Umbilical cord (tissue), 2 donors: ENCODE data around the gene PADI1. TPM values are rescaled to one million over a fixed set of nuclear protein-coding genes. Genes with fewer than 3 reads are reported as not detected.

Source experiments
- DNase-seq: peaks from one replicate; pipeline ENCODE4 v3.0.0-alpha.2; 2015; ENCODE audit warnings: low spot score
- total RNA-seq: library from RNA; depleted of rRNA; stranded (reverse); fragments of >200 nt; gene quantifications from one replicate; pipeline ENCODE4 v1.2.3, GENCODE V29; 2014; ENCODE audit warnings: low replicate concordance; ENCODE audit not compliant: insufficient read depth

The PADI1 gene
- total RNA-seq, 1 donor from 2014 or later: 0.96 TPM

DNA sequence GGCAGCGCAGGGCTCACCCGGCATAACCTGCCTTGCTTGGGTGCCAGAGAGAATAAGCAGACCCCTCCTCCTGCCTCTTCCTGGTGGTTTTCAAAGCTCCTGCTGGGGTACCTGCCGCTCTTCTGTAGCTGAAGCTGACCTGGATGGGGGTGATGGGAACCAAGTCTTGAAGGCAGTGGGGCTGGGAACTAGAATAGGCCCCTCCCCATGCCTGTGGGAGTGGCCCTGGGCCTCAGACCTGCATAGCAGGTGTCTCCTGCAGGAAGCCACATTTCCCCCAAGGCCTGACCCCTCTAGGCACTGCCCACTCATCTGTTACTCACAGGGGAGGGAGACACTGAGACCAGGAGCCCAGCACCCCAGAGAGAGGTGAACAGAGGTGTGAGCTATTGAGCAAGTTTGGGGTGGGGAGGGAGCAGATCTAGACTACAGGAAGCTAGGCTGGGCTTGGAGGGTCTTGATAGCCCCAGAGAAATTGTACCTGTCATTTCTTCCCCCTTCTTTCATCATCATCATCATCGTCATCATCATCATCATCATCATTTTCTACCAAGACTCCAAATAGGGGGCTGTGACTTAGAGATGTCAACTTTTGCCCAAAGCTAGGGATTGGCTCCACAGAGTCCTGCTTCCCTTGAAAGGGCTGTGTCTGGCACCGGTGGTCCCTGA, 10.1 kb downstream of the PADI1 start:
- no peak for DNase-seq

- DNase-seq: no peak
Measured at GRCh38 chr1:17215545-17215890, 10.6 kb downstream of the PADI1 start.

GRCh38 chr1:17216078-17216477, 11.2 kb downstream of the PADI1 start:
- DNase-seq: no peak

- no peak for DNase-seq
Measured at GRCh38 chr1:17217607-17218006, 12.7 kb downstream of the PADI1 start.

GRCh38 chr1:17218939-17219338, 14.0 kb downstream of the PADI1 start:
- no peak for DNase-seq

GRCh38 chr1:17220287-17220686, 15.4 kb downstream of the PADI1 start:
- DNase-seq: no peak

DNA sequence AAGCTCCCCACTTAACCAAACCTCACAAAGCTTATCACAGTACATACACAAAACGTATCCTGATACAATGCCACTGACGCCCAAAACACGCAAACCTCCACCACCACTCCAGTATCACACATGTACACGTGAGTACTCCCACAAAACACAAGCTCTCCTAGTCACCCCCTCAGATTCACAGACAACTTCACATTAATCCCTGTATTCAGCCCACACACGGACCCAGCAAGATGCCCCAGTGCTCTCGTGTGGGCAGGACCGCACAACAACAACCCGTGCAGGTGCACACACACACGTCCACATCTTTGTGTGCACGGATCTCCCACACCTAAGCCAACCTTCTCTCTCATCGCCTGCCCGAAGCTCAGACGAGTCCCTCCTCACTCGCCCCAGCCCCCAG, 17.6 kb downstream of the PADI1 start:
- DNase-seq: no peak

DNA sequence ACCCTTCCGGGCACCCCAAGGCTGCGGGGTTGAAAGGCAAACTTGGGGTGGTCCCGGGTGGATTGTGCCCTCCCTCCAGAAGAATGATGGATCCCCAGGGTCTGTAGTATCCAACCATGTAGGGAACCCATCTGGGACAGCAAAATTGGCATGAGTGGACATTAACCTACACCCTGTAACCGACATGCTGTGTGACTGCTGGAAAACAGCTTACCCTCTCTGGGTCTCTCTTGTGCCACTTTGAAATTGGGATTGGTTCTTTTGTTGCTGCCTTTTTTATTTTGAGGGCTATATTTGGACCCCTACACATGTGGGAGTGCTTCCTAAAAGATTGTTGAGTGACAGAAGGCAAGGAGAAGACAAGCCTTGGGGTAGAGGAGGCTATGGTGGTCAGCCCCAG, 19.5 kb downstream of the PADI1 start:
- no peak for DNase-seq

GRCh38 chr1:17225140-17225539, 20.2 kb downstream of the PADI1 start:
- DNase-seq: no peak

DNA sequence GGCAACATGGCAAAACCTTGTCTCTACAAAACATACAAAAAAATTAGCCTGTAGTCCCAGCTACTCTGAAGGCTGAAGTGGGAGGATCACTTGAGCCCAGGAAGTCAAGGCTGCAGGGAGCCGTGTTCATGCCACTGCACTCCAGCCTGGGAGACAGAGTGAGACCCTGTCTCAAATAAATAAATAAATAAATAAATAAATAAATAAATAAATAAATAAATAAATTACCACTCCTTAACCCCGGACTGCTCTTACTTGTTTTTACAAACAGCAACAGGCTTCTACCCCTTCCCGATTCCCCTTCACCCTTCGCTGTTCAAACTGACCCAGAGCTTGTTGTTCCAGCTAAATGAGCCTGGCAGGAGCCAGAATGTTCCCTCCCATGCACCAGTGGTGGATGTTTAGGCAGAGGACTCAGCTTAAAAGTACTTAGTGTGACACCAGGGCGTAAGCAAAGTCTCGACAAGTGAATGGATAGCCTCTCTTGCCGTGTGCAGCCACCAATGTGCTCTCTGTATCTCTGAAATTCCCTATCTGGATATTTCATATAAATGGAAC, 22.5 kb downstream of the PADI1 start:
- DNase-seq: no peak

DNA sequence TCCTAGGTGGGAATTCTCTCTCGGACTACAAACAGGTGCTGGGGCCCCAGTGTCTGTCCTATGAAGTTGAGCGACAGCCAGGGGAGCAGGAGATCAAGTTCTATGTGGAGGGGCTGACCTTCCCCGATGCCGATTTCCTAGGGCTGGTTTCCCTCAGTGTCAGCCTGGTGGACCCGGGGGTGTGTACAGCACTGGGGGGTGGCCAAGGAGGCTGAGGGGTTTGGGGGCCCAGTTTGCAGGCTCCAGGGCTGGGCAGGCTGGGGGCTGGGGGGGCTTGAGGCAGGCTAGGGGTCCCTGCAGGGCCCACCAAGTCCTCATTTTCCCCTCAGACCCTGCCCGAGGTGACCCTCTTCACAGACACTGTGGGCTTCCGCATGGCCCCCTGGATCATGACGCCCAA, 23.7 kb downstream of the PADI1 start:
- no peak for DNase-seq

- no peak for DNase-seq
Measured at GRCh38 chr1:17229379-17229778, 24.5 kb downstream of the PADI1 start.

GRCh38 chr1:17230106-17230505, 25.2 kb downstream of the PADI1 start:
- DNase-seq: no peak

- no peak for DNase-seq
Measured at GRCh38 chr1:17230671-17231310, 25.9 kb downstream of the PADI1 start.

DNA sequence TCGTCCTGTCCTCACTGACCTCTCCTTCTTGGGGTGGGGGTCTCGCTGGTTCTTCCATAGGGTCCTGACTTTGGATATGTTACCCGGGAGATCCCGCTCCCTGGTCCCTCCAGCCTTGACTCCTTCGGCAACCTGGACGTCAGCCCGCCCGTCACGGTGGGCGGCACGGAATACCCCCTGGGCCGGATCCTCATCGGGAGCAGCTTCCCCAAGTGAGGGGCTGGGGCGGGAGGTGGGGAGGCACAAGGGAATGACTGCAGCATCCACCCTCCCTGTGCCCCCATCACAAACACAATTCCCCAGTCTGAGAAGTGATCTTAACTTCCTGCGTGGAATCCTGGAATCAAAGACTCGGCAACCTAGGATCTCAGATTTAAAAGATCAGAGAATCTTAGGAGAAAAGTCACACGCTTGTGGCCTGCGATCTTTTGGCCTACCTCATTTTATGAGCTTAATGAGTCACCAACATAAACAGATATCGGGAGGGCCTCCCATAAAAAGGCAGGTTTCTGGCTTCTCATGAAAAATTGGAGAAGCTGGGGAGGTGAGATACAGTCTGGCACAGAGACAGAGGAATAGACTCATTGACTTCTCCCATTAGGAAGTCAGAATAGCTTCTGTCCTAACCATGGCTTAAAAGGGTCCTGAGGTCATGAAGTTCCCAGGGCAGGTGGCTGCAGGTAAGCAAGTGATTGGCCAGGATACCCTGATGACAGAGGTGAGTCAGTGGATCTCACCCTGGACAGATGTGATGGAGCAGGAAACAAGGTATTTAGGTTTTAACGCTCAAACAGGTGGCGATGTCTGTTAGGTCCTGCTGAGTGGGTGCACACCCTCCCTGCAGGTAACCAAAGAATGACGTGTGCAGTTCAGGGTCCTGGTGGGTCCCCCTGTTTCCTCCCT, 28.1 kb downstream of the PADI1 start:
- peak; percentile 64 for DNase-seq

DNA sequence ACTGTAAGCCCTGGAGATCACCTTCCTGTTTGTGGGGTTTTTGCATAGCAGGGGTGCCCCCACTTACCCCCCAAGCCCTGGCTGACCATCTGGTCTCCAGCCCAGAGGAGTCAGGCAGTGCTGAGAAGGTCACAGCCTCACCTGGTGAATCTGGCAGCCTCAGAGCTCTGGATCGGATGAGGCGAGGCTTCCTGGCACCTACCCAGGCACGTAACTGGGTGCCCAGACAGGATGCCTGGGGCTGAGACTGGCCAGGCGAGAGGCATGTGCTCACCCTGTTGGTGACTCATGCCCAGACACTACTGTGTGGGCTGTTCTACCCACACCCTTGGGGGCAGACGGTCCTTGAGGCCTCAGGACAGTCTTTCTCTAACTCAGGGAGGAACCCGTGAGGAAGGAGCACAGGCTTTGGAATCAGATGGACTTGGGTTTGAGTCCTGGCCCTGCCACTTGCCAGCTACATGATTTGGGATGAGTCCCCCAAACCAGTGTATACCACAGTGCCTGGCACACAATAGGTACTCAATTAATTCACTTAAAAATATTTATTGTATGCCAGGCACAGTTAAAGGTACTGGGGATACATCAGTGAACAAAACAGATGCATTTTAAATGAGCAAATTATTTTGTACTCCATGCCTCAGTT, 28.9 kb downstream of the PADI1 start:
- DNase-seq: peak; percentile 51

GRCh38 chr1:17234405-17234804, 29.5 kb downstream of the PADI1 start:
- DNase-seq: no peak

DNA sequence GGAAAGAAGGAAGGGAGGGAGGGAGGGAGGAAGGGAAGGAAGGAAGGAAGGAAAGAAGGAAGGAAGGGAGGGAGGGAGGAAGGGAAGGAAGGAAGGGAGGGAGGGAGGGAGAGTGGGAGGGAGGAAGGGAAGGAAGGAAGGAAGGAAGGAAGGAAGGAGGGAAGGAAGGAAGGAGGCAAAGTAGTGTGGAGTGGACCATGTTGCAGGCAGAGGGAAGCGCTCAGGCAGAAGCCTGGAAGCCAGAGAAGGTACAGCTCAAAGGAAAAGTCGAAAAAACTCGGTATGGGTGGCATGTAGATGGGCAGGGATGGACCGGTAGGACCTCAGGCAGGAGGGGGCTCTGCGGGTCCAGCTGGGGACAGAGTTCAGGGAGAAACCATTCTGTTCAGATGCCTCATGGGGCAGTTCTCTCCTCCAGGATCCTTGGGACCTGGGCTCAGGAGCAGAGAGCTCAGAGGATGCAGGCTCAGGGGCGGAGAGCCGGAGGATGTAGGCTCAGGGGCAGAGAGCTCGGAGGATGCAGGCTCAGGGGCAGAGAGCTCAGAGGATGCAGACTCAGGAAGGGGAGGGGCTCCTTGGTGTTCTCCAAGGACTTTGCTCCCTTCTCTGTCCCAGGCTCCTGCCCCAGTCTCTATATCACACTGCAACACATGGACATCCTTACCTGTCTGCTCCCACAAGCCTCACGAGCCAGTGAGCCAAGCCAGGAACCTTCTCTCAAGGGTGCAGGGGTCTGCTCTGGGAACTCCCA, 30.4 kb downstream of the PADI1 start:
- DNase-seq: no peak

DNA sequence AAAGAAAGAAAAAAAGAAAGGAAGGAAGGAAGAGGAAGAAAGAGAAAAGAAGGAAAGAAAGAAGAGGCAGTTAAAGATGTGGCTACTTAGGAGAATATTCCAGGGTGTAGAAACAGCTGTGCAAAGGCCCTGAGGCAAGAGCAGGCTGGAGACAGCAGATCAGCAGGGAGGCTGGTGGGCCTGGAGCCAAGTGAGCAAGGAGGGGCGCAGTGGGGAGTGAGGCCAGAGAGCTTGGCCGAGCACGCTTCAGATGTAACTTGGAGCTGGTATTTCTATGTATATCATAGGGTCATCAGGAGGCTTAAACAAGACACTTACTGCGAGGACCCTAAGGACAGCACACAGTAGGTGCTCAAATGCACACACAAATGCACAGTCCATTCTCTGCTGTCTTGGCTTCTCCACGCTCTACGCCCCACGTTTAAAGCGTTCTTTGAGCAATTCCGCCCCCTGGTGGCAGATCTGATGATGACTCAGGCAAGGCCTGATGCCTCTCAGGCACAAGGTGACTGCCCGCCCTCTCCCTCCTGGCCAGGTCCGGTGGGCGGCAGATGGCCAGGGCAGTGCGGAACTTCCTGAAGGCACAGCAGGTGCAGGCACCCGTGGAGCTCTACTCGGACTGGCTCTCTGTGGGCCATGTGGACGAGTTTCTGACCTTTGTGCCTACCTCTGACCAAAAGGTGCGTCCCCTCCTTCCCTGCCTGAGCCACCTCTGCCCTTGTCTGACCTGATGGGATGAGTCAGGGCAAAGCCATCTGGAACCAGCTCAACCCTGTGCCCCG, 32.0 kb downstream of the PADI1 start:
- DNase-seq: peak; percentile 87

DNA sequence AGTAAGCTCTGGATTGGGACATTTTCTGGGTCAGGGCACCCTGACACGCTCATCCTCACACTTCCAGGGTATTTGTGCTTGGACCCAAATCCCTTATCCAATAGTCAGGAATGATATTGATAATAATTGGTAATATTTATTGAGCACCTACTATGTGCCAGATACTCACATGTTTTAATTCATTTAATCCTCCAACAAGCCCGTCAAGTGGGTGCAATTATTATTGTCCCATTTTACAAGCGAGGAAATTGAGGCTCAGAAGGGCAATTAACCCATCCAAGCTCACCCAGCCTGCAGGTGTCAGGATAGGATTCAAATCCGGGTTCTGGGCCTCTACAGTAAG, 32.6 kb downstream of the PADI1 start:
- no peak for DNase-seq
